Measurements from ENCODE around the gene CNOT4. TPM values are rescaled to one million over a fixed set of nuclear protein-coding genes. Genes with fewer than 3 reads are reported as not detected.

The CNOT4 gene
- total and polyA plus RNA-seq, 10 of the 15 experiments (the other 5 are each of a cell fraction or from before 2014, with no cell fraction given) = 9.4 to 29.6 (median 16.6) TPM

DNA sequence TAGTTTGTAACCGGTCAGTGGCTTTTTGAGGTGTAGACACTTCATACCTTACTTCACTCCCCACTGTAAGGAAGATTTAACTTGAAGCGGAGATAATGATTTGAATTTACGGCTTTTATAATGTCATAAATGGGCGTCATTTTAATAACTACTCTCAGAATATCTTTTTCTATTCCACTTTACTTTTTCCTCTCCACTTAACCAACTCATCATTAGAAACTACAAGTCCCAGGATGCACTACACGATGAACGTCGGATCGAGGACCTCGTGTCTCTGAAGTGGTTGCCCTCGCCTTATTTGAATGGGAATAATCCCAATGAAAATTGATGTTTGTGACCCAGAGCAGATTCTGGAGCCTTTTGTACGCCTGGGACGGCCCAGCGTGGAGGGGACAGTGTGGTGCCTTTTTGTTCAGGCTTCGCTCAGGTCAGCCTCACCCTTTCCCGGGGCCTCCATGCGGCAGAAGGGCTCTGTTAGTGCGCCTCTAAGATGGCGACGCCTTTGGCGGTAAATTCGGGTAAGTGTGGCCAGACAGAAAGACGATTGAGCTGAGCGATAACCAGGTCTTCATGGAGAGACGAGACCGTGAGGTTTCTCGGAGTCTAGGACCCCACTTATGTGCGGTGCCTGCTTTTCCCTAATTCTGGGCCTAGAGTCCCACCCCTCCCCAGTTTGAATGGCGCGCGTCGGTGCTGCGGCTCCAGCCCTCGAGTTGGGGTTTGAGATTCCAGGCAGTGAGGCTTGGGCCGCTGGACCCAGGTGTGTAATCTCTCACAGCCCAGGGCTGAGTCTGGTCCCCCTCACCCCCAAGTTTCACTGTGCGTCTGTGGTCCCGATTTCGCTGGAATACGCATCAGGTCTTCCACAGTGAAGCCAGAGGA lies 47.8 kb upstream of the CNOT4 start, which contains the start of gene NUP205 (continued):
- TF ChIP-seq, protein P1, sequence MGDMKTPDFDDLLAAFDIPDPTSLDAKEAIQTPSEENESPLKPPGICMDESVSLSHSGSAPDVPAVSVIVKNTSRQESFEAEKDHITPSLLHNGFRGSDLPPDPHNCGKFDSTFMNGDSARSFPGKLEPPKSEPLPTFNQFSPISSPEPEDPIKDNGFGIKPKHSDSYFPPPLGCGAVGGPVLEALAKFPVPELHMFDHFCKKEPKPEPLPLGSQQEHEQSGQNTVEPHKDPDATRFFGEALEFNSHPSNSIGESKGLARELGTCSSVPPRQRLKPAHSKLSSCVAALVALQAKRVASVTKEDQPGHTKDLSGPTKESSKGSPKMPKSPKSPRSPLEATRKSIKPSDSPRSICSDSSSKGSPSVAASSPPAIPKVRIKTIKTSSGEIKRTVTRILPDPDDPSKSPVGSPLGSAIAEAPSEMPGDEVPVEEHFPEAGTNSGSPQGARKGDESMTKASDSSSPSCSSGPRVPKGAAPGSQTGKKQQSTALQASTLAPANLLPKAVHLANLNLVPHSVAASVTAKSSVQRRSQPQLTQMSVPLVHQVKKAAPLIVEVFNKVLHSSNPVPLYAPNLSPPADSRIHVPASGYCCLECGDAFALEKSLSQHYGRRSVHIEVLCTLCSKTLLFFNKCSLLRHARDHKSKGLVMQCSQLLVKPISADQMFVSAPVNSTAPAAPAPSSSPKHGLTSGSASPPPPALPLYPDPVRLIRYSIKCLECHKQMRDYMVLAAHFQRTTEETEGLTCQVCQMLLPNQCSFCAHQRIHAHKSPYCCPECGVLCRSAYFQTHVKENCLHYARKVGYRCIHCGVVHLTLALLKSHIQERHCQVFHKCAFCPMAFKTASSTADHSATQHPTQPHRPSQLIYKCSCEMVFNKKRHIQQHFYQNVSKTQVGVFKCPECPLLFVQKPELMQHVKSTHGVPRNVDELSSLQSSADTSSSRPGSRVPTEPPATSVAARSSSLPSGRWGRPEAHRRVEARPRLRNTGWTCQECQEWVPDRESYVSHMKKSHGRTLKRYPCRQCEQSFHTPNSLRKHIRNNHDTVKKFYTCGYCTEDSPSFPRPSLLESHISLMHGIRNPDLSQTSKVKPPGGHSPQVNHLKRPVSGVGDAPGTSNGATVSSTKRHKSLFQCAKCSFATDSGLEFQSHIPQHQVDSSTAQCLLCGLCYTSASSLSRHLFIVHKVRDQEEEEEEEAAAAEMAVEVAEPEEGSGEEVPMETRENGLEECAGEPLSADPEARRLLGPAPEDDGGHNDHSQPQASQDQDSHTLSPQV (IDR thresholded peaks at IDR 0.05) = peak; percentile 92
- TF ChIP-seq HDGF (IDR thresholded peaks at IDR 0.05) (no peak), NFYB (IDR thresholded peaks at IDR 0.05; ENCODE audit: insufficient read depth, low read depth, low read length) (no peak), IKZF2 (IDR thresholded peaks at IDR 0.05) (peak in 1 of 2 experiments; percentile 34; a peak in 2 of 4 replicates), HDAC6 (IDR thresholded peaks at IDR 0.05; ENCODE audit: unreplicated experiment) (peak; percentile 42), MYB (IDR thresholded peaks at IDR 0.05; ENCODE audit: borderline replicate concordance, low read depth, low read length) (peak; percentile 98), ASH2L (IDR thresholded peaks at IDR 0.05; ENCODE audit: borderline replicate concordance, low read depth) (peak; percentile 53; the same call in 1 of the 2 replicates), ZZZ3 (IDR thresholded peaks at IDR 0.05; ENCODE audit: control insufficient read depth, insufficient read length, low read depth) (no peak), FOXM1 (IDR thresholded peaks at IDR 0.05; ENCODE audit: low read depth, low read length) (0 out of 2 replicates have a peak, but pooled peaks have one; percentile 18), STAT1 (conservative IDR thresholded peaks at IDR 0.05) (peak; percentile 95), SUPT20H (IDR thresholded peaks at IDR 0.05; ENCODE audit: borderline replicate concordance, control insufficient read depth, low read depth, low read length) (no peak), PAX8 (IDR thresholded peaks at IDR 0.05) (peak; percentile 66; the same call in 1 of the 2 replicates), RBBP5 (conservative IDR thresholded peaks at IDR 0.05) (no peak)
- TF ChIP-seq, protein P2, sequence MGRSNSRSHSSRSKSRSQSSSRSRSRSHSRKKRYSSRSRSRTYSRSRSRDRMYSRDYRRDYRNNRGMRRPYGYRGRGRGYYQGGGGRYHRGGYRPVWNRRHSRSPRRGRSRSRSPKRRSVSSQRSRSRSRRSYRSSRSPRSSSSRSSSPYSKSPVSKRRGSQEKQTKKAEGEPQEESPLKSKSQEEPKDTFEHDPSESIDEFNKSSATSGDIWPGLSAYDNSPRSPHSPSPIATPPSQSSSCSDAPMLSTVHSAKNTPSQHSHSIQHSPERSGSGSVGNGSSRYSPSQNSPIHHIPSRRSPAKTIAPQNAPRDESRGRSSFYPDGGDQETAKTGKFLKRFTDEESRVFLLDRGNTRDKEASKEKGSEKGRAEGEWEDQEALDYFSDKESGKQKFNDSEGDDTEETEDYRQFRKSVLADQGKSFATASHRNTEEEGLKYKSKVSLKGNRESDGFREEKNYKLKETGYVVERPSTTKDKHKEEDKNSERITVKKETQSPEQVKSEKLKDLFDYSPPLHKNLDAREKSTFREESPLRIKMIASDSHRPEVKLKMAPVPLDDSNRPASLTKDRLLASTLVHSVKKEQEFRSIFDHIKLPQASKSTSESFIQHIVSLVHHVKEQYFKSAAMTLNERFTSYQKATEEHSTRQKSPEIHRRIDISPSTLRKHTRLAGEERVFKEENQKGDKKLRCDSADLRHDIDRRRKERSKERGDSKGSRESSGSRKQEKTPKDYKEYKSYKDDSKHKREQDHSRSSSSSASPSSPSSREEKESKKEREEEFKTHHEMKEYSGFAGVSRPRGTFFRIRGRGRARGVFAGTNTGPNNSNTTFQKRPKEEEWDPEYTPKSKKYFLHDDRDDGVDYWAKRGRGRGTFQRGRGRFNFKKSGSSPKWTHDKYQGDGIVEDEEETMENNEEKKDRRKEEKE (IDR thresholded peaks at IDR 0.05) = 0 out of 2 replicates have a peak, but pooled peaks have one; percentile 8
- TF ChIP-seq, protein P3, sequence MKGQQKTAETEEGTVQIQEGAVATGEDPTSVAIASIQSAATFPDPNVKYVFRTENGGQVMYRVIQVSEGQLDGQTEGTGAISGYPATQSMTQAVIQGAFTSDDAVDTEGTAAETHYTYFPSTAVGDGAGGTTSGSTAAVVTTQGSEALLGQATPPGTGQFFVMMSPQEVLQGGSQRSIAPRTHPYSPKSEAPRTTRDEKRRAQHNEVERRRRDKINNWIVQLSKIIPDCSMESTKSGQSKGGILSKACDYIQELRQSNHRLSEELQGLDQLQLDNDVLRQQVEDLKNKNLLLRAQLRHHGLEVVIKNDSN (IDR thresholded peaks at IDR 0.05; ENCODE audit: borderline replicate concordance, extremely low read length, insufficient read depth, low read depth, low read length) = no peak
- TF ChIP-seq, protein P4, sequence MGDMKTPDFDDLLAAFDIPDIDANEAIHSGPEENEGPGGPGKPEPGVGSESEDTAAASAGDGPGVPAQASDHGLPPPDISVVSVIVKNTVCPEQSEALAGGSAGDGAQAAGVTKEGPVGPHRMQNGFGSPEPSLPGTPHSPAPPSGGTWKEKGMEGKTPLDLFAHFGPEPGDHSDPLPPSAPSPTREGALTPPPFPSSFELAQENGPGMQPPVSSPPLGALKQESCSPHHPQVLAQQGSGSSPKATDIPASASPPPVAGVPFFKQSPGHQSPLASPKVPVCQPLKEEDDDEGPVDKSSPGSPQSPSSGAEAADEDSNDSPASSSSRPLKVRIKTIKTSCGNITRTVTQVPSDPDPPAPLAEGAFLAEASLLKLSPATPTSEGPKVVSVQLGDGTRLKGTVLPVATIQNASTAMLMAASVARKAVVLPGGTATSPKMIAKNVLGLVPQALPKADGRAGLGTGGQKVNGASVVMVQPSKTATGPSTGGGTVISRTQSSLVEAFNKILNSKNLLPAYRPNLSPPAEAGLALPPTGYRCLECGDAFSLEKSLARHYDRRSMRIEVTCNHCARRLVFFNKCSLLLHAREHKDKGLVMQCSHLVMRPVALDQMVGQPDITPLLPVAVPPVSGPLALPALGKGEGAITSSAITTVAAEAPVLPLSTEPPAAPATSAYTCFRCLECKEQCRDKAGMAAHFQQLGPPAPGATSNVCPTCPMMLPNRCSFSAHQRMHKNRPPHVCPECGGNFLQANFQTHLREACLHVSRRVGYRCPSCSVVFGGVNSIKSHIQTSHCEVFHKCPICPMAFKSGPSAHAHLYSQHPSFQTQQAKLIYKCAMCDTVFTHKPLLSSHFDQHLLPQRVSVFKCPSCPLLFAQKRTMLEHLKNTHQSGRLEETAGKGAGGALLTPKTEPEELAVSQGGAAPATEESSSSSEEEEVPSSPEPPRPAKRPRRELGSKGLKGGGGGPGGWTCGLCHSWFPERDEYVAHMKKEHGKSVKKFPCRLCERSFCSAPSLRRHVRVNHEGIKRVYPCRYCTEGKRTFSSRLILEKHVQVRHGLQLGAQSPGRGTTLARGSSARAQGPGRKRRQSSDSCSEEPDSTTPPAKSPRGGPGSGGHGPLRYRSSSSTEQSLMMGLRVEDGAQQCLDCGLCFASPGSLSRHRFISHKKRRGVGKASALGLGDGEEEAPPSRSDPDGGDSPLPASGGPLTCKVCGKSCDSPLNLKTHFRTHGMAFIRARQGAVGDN (IDR thresholded peaks at IDR 0.05) = peak; percentile 72

All from GM12878 (cell line).